MM.1S (cell line): Measurements from ENCODE around the gene MRPL19.

Experiments used
- DNase-seq: peaks from one replicate; pipeline ENCODE4 v3.0.0-alpha.2; 2015
- H2AFZ ChIP-seq: fragments of 300-600 bp; sonication (generic); 2 replicates; pipeline ENCODE4 v1.6.0; 2016; ENCODE audit warnings: antibody characterized with exemption, low read length
- H3F3A ChIP-seq: fragments of 300-600 bp; sonication (generic); 2 replicates; pipeline ENCODE4 v1.6.1; 2016; ENCODE audit warnings: mild to moderate bottlenecking, antibody characterized with exemption, low read length, moderate library complexity, mixed read lengths; ENCODE audit not compliant: insufficient read depth
- H3K27ac ChIP-seq: fragments of 300-600 bp; sonication (generic); 2 replicates; pipeline ENCODE4 v1.5.1; 2016; ENCODE audit warnings: mild to moderate bottlenecking, low read length
- H3K27me3 ChIP-seq: fragments of 300-600 bp; sonication (generic); replicated peaks from 2 replicates; pipeline ENCODE4 v1.6.0; 2016; ENCODE audit warnings: low read length; ENCODE audit not compliant: insufficient read depth
- H3K36me3 ChIP-seq: fragments of 300-600 bp; sonication (generic); replicated peaks from 2 replicates; pipeline ENCODE4 v1.6.1; 2016; ENCODE audit warnings: mild to moderate bottlenecking, low read length, mixed read lengths; ENCODE audit not compliant: insufficient read depth
- H3K4me1 ChIP-seq: fragments of 300-600 bp; sonication (generic); 2 replicates; pipeline ENCODE4 v1.6.1; 2016; ENCODE audit warnings: low read length, mixed read lengths
- H3K4me2 ChIP-seq: fragments of 300-600 bp; sonication (generic); 2 replicates; pipeline ENCODE4 v1.6.0; 2016; ENCODE audit warnings: low read depth, low read length
- H3K4me3 ChIP-seq: fragments of 300-600 bp; sonication (generic); 2 replicates; pipeline ENCODE4 v1.5.1; 2016; ENCODE audit warnings: low read length, mixed read lengths
- H3K79me2 ChIP-seq: fragments of 300-600 bp; sonication (generic); 2 replicates; pipeline ENCODE4 v1.6.1; 2016; ENCODE audit warnings: mixed run types, low read length, mixed read lengths
- H3K9ac ChIP-seq: fragments of 300-600 bp; sonication (generic); 2 replicates; pipeline ENCODE4 v1.6.1; 2016; ENCODE audit warnings: low read length, mixed read lengths
- H3K9me2 ChIP-seq: fragments of 300-600 bp; sonication (generic); replicated peaks from 2 replicates; pipeline ENCODE4 v1.6.1; 2016; ENCODE audit warnings: mild to moderate bottlenecking, low read length, mixed read lengths; ENCODE audit not compliant: insufficient read depth
- H3K9me3 ChIP-seq: fragments of 300-600 bp; sonication (generic); replicated peaks from 2 replicates; pipeline ENCODE4 v1.6.1; 2016; ENCODE audit warnings: mild to moderate bottlenecking, low read length, mixed read lengths; ENCODE audit not compliant: insufficient read depth
- H4K20me1 ChIP-seq: fragments of 300-600 bp; sonication (generic); 2 replicates; pipeline ENCODE4 v1.6.1; 2016; ENCODE audit warnings: mild to moderate bottlenecking, low read length, moderate library complexity, mixed read lengths; ENCODE audit not compliant: insufficient read depth
- CTCF ChIP-seq: fragments of 300-600 bp; sonication (generic); IDR thresholded peaks from 2 replicates; pipeline ENCODE4 v1.5.1; 2016; ENCODE audit warnings: antibody characterized with exemption, low read length, mixed read lengths
- EZH2 ChIP-seq: fragments of 300-600 bp; sonication (generic); optimal IDR thresholded peaks from 2 replicates; pipeline ENCODE3; 2017; ENCODE audit warnings: low read depth, mild to moderate bottlenecking, antibody characterized with exemption, low read length, mixed read lengths
- EZH2phosphoT487 ChIP-seq: fragments of 300-600 bp; sonication (generic); IDR thresholded peaks from 2 replicates; pipeline ENCODE4 v1.6.1; 2018; ENCODE audit warnings: antibody characterized with exemption, low read length

MRPL19 gene

GRCh38 chr2:75632813-75633212 is 13.8 kb upstream of the MRPL19 start:
- H3K9me3 ChIP-seq, result no peaks in the 10 kb centered on the region
- no peak overlapping the region for H3K4me3 ChIP-seq
- no peaks in the 10 kb centered on the region for H3K4me1 ChIP-seq
- no peak overlapping the region for H3K27ac ChIP-seq
- H4K20me1 ChIP-seq, result no peaks in the 10 kb centered on the region
- H3K27me3 ChIP-seq, result no peaks in the 10 kb centered on the region
- no peak overlapping the region for H3K9ac ChIP-seq
- H3K4me2 ChIP-seq, result no peak overlapping the region
- H3K79me2 ChIP-seq, result no peaks in the 10 kb centered on the region
- no peaks in the 10 kb centered on the region for H3K9me2 ChIP-seq
- TF ChIP-seq CTCF, result no peak
- TF ChIP-seq EZH2phosphoT487, result no peak
- TF ChIP-seq EZH2, result no peak
- DNase-seq, result no peak
- no peak overlapping the region for H2AFZ ChIP-seq
- no peaks in the 10 kb centered on the region for H3F3A ChIP-seq
- no peaks in the 10 kb centered on the region for H3K36me3 ChIP-seq

GRCh38 chr2:75633620-75634019 is 13.0 kb upstream of the MRPL19 start:
- H4K20me1 ChIP-seq, result no peaks in the 10 kb centered on the region
- no peak overlapping the region for H3K4me2 ChIP-seq
- H3K79me2 ChIP-seq, result no peaks in the 10 kb centered on the region
- H3K4me1 ChIP-seq, result no peaks in the 10 kb centered on the region
- H2AFZ ChIP-seq, result no peak overlapping the region
- no peaks in the 10 kb centered on the region for H3F3A ChIP-seq
- no peak for DNase-seq
- H3K9me2 ChIP-seq, result no peaks in the 10 kb centered on the region
- TF ChIP-seq EZH2phosphoT487 (no peak), CTCF (no peak), EZH2 (no peak)
- no peaks in the 10 kb centered on the region for H3K36me3 ChIP-seq
- no peaks in the 10 kb centered on the region for H3K27me3 ChIP-seq
- no peaks in the 10 kb centered on the region for H3K9me3 ChIP-seq
- H3K9ac ChIP-seq, result no peak overlapping the region
- no peak overlapping the region for H3K27ac ChIP-seq
- no peak overlapping the region for H3K4me3 ChIP-seq

GRCh38 chr2:75634945-75635344 is 11.6 kb upstream of the MRPL19 start:
- Histone ChIP-seq H3K36me3 (no peaks in the 10 kb centered on the region), H3K9me3 (no peaks in the 10 kb centered on the region), H3K4me3 (no peak overlapping the region), H3F3A (no peaks in the 10 kb centered on the region), H3K9me2 (no peaks in the 10 kb centered on the region), H2AFZ (no peak overlapping the region), H3K27me3 (no peaks in the 10 kb centered on the region), H3K9ac (no peak overlapping the region), H3K27ac (no peak overlapping the region), H3K4me1 (no peaks in the 10 kb centered on the region), H3K4me2 (no peak overlapping the region), H3K79me2 (no peaks in the 10 kb centered on the region), H4K20me1 (no peaks in the 10 kb centered on the region)
- DNase-seq, result no peak
- TF ChIP-seq EZH2phosphoT487, result no peak
- TF ChIP-seq EZH2, result no peak
- TF ChIP-seq CTCF, result no peak
